Lower leg skin (tissue), 4 donors: Measurements from ENCODE around the gene ERC2. TPM values are rescaled to one million over a fixed set of nuclear protein-coding genes. Genes with fewer than 3 reads are reported as not detected.

Experiments
- DNase-seq, 2 donors: peaks; one replicate each; pipeline ENCODE4 v3.0.0-alpha.2; 2019; ENCODE audit warnings: low spot score in 2 of 2
- H3K4me3 ChIP-seq: fragments of 200-600 bp; sonication (generic); 2 replicates; pipeline ENCODE4 v1.5.1; 2017; ENCODE audit warnings: mild to moderate bottlenecking, low read depth; ENCODE audit not compliant: poor library complexity, severe bottlenecking
- POLR2A ChIP-seq, 2 donors: fragments of 450-650 bp; IDR thresholded peaks; one replicate each; pipeline ENCODE4 v1.6.1; 2016 to 2017; ENCODE audit warnings: antibody characterized with exemption in 2 of 2, mild to moderate bottlenecking in 1 of 2, moderate library complexity in 1 of 2
- WGBS, 2 donors: methylation state at CpG; one replicate each; pipeline ENCODE4 v1.1.5; 2018; 5-methylcytosine and 5-hydroxymethylcytosine counted together
- intact Hi-C: fragments of 100-400 bp; cut with DNase I; formaldehyde crosslinking; loops from one replicate; pipeline ENCODE4 v1.15.0; 2023; ENCODE audit warnings: low total_unique reads
- total RNA-seq, 4 donors: library from RNA; depleted of rRNA; stranded (reverse); fragments of >200 nt; gene quantifications; one replicate each; pipeline ENCODE4 v1.1.0, GENCODE V29; 2016
- TF ChIP-seq, protein P1 (sequence below), 3 donors: fragments of 450-650 bp; IDR thresholded peaks; one replicate each; pipeline ENCODE4 v1.5.1; 2016; ENCODE audit warnings: antibody characterized with exemption in 3 of 3, mild to moderate bottlenecking in 3 of 3, moderate library complexity in 2 of 3

ERC2 gene
- total RNA-seq, 4 donors from 2014 or later: 0.23 to 1.3 (median 0.42) TPM; not detected in 1

DNA sequence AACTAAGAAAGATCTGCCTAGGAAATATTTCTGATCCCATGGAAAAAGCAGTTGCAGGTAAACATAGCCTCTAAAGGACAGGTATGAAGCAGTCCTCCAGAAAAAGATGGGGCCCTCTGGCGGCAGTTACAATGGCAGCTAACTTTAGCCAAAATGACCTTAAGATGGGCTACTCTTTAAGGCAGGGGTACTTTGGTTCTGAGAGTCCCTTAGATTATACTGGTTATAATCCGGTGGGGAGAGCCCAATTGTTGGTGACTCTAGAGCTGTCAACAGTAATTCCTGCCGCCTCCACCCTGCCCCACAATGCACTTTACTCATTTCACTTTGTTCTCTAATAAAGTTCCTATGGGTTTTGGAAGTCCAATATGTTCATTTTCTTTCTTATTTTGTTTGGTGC lies 568.4 kb downstream of the ERC2 start:
- TF ChIP-seq, protein P1, sequence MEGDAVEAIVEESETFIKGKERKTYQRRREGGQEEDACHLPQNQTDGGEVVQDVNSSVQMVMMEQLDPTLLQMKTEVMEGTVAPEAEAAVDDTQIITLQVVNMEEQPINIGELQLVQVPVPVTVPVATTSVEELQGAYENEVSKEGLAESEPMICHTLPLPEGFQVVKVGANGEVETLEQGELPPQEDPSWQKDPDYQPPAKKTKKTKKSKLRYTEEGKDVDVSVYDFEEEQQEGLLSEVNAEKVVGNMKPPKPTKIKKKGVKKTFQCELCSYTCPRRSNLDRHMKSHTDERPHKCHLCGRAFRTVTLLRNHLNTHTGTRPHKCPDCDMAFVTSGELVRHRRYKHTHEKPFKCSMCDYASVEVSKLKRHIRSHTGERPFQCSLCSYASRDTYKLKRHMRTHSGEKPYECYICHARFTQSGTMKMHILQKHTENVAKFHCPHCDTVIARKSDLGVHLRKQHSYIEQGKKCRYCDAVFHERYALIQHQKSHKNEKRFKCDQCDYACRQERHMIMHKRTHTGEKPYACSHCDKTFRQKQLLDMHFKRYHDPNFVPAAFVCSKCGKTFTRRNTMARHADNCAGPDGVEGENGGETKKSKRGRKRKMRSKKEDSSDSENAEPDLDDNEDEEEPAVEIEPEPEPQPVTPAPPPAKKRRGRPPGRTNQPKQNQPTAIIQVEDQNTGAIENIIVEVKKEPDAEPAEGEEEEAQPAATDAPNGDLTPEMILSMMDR (IDR thresholded peaks at IDR 0.05): no peak
- no peak for TF ChIP-seq POLR2A (IDR thresholded peaks at IDR 0.05)
- no peak for DNase-seq
- intact Hi-C loops: no loop called here
- WGBS, 2 donors: 82 to 83% methylated on average over 3 of the region's 3 CpGs
- no peak overlapping the region for H3K4me3 ChIP-seq

DNA sequence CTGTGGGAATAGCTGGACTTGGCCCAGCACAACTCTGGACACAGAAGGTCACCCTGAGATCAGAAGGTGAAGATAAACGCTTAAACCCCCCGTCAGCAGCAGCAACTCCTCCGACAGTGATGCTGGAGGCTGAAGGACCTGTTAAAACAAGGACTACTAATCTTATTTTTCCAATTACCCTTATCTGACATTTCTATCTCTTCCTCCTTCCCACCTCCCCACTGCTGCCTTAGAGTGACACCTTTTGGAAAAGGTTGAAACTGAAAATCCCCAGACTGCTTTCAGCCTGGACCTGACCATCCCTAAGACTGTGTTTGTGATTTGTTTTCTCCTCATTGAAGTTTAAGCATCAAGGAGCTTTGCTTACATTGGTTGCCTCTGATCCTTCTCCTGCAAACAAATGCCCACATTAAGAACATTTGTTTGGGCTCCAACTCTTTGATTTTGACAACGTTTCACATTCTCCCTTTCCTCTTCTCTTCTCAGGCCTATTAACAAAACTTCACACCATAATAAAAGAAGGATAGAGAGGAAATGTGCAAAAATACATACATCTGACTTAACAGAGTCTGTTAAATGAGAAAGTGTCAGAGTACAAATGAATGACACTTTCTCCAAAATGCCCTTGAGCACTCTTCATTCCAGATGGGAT lies 570.6 kb downstream of the ERC2 start:
- intact Hi-C loops: no loop called here
- DNase-seq: no peak
- TF ChIP-seq, protein P1 (IDR thresholded peaks at IDR 0.05): no peak
- TF ChIP-seq POLR2A (IDR thresholded peaks at IDR 0.05): no peak
- WGBS, 2 donors: 36 to 42% methylated on average over 4 of the region's 4 CpGs
- H3K4me3 ChIP-seq: no peak overlapping the region

DNA sequence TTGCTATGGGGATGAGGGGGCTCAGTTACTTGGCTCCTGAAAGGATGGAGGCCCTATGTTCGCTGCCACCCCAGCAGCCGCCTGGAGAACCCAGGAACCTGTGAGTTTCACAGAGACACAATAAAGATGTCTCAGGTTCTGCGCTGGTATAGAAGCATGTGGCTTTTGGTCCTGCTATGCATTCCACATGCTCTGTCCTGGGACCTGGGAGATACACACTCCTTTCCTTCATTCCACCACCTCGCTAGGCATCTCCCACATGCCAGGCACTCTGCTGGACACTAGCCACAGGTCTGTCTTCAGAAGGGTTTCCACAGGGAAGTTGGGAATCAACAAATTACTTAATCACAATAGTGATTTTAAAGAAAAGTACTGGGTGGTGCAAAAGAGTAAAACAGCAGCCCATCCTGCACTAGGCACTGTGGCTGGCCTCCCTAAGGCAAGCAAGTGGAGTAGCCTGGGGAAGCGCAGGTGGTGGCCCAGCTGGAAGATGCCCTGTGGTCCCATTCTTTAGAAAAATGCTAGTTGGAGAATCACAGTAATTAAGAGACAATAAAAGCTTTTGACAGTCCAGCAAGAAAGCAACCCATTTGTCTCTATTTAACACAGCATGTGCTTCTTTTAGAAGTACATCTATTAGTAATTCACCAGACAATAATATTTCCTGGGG lies 572.2 kb downstream of the ERC2 start:
- intact Hi-C loops: no loop called here
- 71 to 90% methylated on average over 5 of the region's 5 CpGs for WGBS, 2 donors
- TF ChIP-seq, protein P1 (IDR thresholded peaks at IDR 0.05): no peak
- no peak for DNase-seq
- no peak overlapping the region for H3K4me3 ChIP-seq

DNA sequence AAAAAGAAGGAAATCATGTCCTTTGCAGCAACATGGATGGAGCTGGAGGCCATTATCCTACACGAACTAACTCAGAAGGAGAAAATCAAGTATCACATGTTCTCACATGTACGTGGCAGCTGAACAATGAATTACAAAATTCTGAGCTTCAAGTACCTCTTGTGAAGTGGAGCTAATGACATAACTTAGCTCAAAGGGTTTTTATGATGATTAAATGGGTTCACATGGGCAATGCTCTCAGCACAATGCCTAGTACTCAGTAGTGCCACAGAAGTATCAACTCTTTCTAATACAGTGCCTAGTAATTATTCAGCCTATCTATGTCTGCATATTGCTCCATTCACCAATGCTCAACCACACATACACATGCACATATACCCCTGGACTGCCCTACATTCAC lies 573.7 kb downstream of the ERC2 start:
- WGBS, 2 donors: 50 to 64% methylated on average over 2 of the region's 2 CpGs
- intact Hi-C loops: no loop called here
- no peak for DNase-seq
- H3K4me3 ChIP-seq: no peak overlapping the region
- TF ChIP-seq, protein P1 (IDR thresholded peaks at IDR 0.05): no peak
- no peak for TF ChIP-seq POLR2A (IDR thresholded peaks at IDR 0.05)

DNA sequence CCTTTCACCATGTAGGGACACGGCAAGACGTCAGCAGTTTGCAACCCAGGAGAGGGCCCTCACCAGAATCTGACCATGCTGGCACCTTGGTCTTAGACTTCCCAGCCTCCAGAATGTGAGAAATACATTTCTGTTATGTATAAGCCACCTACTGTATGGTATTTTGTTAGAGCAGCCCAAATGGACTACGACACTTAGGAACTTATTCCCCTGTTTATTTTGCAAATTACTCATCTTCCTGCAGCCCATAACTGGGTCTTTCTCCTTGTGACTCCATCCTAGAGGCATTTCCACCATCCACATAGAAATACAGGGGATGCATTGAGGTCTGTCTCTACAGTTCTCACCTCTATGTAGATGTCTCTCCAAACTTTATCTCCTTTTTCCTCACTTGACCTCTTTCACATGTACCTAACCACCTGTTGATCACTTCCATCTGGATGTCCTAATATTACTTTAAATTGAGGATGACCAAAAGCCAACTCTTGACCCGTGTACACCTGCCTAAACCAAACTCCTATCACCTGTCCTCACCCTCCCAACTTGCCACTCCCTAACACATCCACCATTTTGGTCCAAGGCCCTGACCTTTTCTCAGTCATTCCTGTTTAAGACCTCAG lies 575.1 kb downstream of the ERC2 start:
- no peak for DNase-seq
- no peak overlapping the region for H3K4me3 ChIP-seq
- 80 to 85% methylated on average over 4 of the region's 4 CpGs for WGBS, 2 donors
- intact Hi-C loops: no loop called here
- TF ChIP-seq, protein P1 (IDR thresholded peaks at IDR 0.05): no peak
- no peak for TF ChIP-seq POLR2A (IDR thresholded peaks at IDR 0.05)
